HG02678 (cell line): ENCODE results near the gene SULT6B1.
"Not testable (repeated sequence)": the region's sequence is repeated elsewhere in the genome, so short reads cannot be mapped to it uniquely, and the experiment has no call there.

Experiments
- ATAC-seq: cut with Tn5 transposase; IDR thresholded peaks from one replicate; pipeline ENCODE4 v1.9.1; 2021; ENCODE audit warnings: mild to moderate bottlenecking, moderate library complexity; ENCODE audit not compliant: unreplicated experiment

The SULT6B1 gene

GRCh38 chr2:37196320-37197195 is 8.1 kb upstream of the SULT6B1 start, which contains the start of gene CEBPZOS:
Gene CEBPZOS, plus strand, starts transcription at chr2:37196496. Its CDS starts 3,209 bp downstream, at chr2:37199705.
- ATAC-seq, result peak; percentile 78

GRCh38 chr2:37195862-37196319 is 7.4 kb upstream of the SULT6B1 start:
- ATAC-seq, result not testable (repeated sequence)

- no peak for ATAC-seq
Observed at GRCh38 chr2:37192551-37192950, 4.1 kb upstream of the SULT6B1 start.

GRCh38 chr2:37191747-37192146 is 3.3 kb upstream of the SULT6B1 start:
- ATAC-seq, result no peak

- ATAC-seq, result no peak
Observed at GRCh38 chr2:37191253-37191652, 2.8 kb upstream of the SULT6B1 start.

GRCh38 chr2:37190290-37190689 is 1.8 kb upstream of the SULT6B1 start:
- ATAC-seq, result no peak

GRCh38 chr2:37189452-37190153 is 1.1 kb upstream of the SULT6B1 start:
- no peak for ATAC-seq

GRCh38 chr2:37181726-37182684 is 6.5 kb downstream of the SULT6B1 start:
- ATAC-seq, result no peak

- ATAC-seq, result no peak
Observed at GRCh38 chr2:37180640-37181039, 7.8 kb downstream of the SULT6B1 start.

- no peak for ATAC-seq
Observed at GRCh38 chr2:37180006-37180639, 8.3 kb downstream of the SULT6B1 start.

- ATAC-seq, result no peak
Observed at GRCh38 chr2:37173741-37174140, 14.7 kb downstream of the SULT6B1 start.

- ATAC-seq, result no peak
Observed at GRCh38 chr2:37171624-37171950, 16.9 kb downstream of the SULT6B1 start.

- no peak for ATAC-seq
Observed at GRCh38 chr2:37168217-37168981, 20.1 kb downstream of the SULT6B1 start.

- ATAC-seq, result no peak
Observed at GRCh38 chr2:37167636-37168180, 20.8 kb downstream of the SULT6B1 start.

GRCh38 chr2:37164757-37165156 is 23.7 kb downstream of the SULT6B1 start:
- no peak for ATAC-seq

GRCh38 chr2:37156857-37157714 is 31.4 kb downstream of the SULT6B1 start, which contains the start of gene EIF2AK2:
Gene EIF2AK2, minus strand, starts transcription at chr2:37156980. Its CDS starts 9,174 bp downstream, at chr2:37147806.
- peak; percentile 89 for ATAC-seq

- ATAC-seq, result no peak
Observed at GRCh38 chr2:37156071-37156856, 32.2 kb downstream of the SULT6B1 start.

- ATAC-seq, result no peak
Observed at GRCh38 chr2:37154785-37155184, 33.7 kb downstream of the SULT6B1 start.
